ENCODE measurements around the gene ZFAND3.
A peak's percentile ranks its signal among the peaks of the same experiment; 100 is the strongest.

Gene ZFAND3

GRCh38 chr6:37827603-37828265 lies 8.2 kb downstream of the ZFAND3 start:
- DNase-seq (ENCODE audit: low spot score), result no peak

- DNase-seq (ENCODE audit: low spot score), result no peak
These were observed 10.7 kb downstream of the ZFAND3 start for GRCh38 chr6:37830225-37830624.

GRCh38 chr6:37831457-37831856 lies 11.9 kb downstream of the ZFAND3 start:
- DNase-seq (ENCODE audit: low spot score), result no peak

GRCh38 chr6:37835923-37836322 lies 16.4 kb downstream of the ZFAND3 start:
- DNase-seq (ENCODE audit: low spot score), result no peak

GRCh38 chr6:37838219-37838921 lies 18.8 kb downstream of the ZFAND3 start:
- no peak for DNase-seq (ENCODE audit: low spot score)

GRCh38 chr6:37840143-37840939 lies 20.8 kb downstream of the ZFAND3 start:
- DNase-seq (ENCODE audit: low spot score), result no peak

- DNase-seq (ENCODE audit: low spot score), result no peak
These were observed 21.4 kb downstream of the ZFAND3 start for GRCh38 chr6:37840940-37841300.

GRCh38 chr6:37845026-37845911 lies 25.7 kb downstream of the ZFAND3 start:
- no peak for DNase-seq (ENCODE audit: low spot score)

- DNase-seq (ENCODE audit: low spot score), result no peak
These were observed 26.4 kb downstream of the ZFAND3 start for GRCh38 chr6:37845930-37846329.

GRCh38 chr6:37847704-37848103 lies 28.2 kb downstream of the ZFAND3 start:
- DNase-seq (ENCODE audit: low spot score), result no peak

- no peak for DNase-seq (ENCODE audit: low spot score)
These were observed 28.8 kb downstream of the ZFAND3 start for GRCh38 chr6:37848371-37848770.

GRCh38 chr6:37850260-37850659 lies 30.7 kb downstream of the ZFAND3 start:
- DNase-seq (ENCODE audit: low spot score), result no peak

- DNase-seq (ENCODE audit: low spot score), result no peak
These were observed 31.3 kb downstream of the ZFAND3 start for GRCh38 chr6:37850728-37851285.

- no peak for DNase-seq (ENCODE audit: low spot score)
These were observed 32.5 kb downstream of the ZFAND3 start for GRCh38 chr6:37851997-37852524.

- DNase-seq (ENCODE audit: low spot score), result no peak
These were observed 36.8 kb downstream of the ZFAND3 start for GRCh38 chr6:37856285-37856684.

GRCh38 chr6:37858363-37858762 lies 38.8 kb downstream of the ZFAND3 start:
- no peak for DNase-seq (ENCODE audit: low spot score)

GRCh38 chr6:37860226-37860839 lies 40.8 kb downstream of the ZFAND3 start:
- DNase-seq (ENCODE audit: low spot score), result no peak

- DNase-seq (ENCODE audit: low spot score), result no peak
These were observed 41.9 kb downstream of the ZFAND3 start for GRCh38 chr6:37861452-37861851.

GRCh38 chr6:37862430-37862829 lies 42.9 kb downstream of the ZFAND3 start:
- no peak for DNase-seq (ENCODE audit: low spot score)

GRCh38 chr6:37862992-37863391 lies 43.5 kb downstream of the ZFAND3 start:
- DNase-seq (ENCODE audit: low spot score), result peak; percentile 9

GRCh38 chr6:37864250-37864649 lies 44.7 kb downstream of the ZFAND3 start:
- DNase-seq (ENCODE audit: low spot score), result no peak
